ENCODE results near the gene VIPR2.

Gene VIPR2

GRCh38 chr7:159039716-159040115 is 105.0 kb downstream of the VIPR2 start:
- FAIRE-seq (no peak), DNase-seq (ENCODE audit: insufficient read length, low spot score) (no peak)
- TF ChIP-seq TAF1 (IDR thresholded peaks at IDR 0.05; ENCODE audit: low read depth, low read length): no peak
- no peak for TF ChIP-seq POU2F2 (IDR thresholded peaks at IDR 0.05; ENCODE audit: low read depth, low read length)
- no peak for TF ChIP-seq PAX5 (IDR thresholded peaks at IDR 0.05; ENCODE audit: insufficient read depth, low read length, severe bottlenecking)
- TF ChIP-seq POLR2A (IDR thresholded peaks at IDR 0.05; ENCODE audit: low read depth, low read length): no peak
- no peak for TF ChIP-seq POLR2AphosphoS5 (IDR thresholded peaks at IDR 0.05; ENCODE audit: low read depth, low read length)
- TF ChIP-seq SPI1 (IDR thresholded peaks at IDR 0.05; ENCODE audit: low read depth, low read length): no peak

GRCh38 chr7:159038066-159038465 is 106.6 kb downstream of the VIPR2 start:
- TF ChIP-seq POLR2A (IDR thresholded peaks at IDR 0.05; ENCODE audit: low read depth, low read length): no peak
- no peak for TF ChIP-seq SPI1 (IDR thresholded peaks at IDR 0.05; ENCODE audit: low read depth, low read length)
- TF ChIP-seq TAF1 (IDR thresholded peaks at IDR 0.05; ENCODE audit: low read depth, low read length): no peak
- no peak for TF ChIP-seq POU2F2 (IDR thresholded peaks at IDR 0.05; ENCODE audit: low read depth, low read length)
- TF ChIP-seq POLR2AphosphoS5 (IDR thresholded peaks at IDR 0.05; ENCODE audit: low read depth, low read length): no peak
- DNase-seq (ENCODE audit: insufficient read length, low spot score) (no peak), FAIRE-seq (no peak)

- TF ChIP-seq PAX5 (IDR thresholded peaks at IDR 0.05; ENCODE audit: insufficient read depth, low read length, severe bottlenecking) (no peak), POLR2A (IDR thresholded peaks at IDR 0.05; ENCODE audit: low read depth, low read length) (no peak), POU2F2 (IDR thresholded peaks at IDR 0.05; ENCODE audit: low read depth, low read length) (no peak), SPI1 (IDR thresholded peaks at IDR 0.05; ENCODE audit: low read depth, low read length) (no peak), POLR2AphosphoS5 (IDR thresholded peaks at IDR 0.05; ENCODE audit: low read depth, low read length) (no peak), TAF1 (IDR thresholded peaks at IDR 0.05; ENCODE audit: low read depth, low read length) (no peak)
- FAIRE-seq (no peak), DNase-seq (ENCODE audit: insufficient read length, low spot score) (no peak)
Observed at GRCh38 chr7:159036916-159037605, 107.6 kb downstream of the VIPR2 start.

- no peak for TF ChIP-seq POU2F2 (IDR thresholded peaks at IDR 0.05; ENCODE audit: low read depth, low read length)
- no peak for TF ChIP-seq TAF1 (IDR thresholded peaks at IDR 0.05; ENCODE audit: low read depth, low read length)
- TF ChIP-seq POLR2AphosphoS5 (IDR thresholded peaks at IDR 0.05; ENCODE audit: low read depth, low read length): no peak
- TF ChIP-seq SPI1 (IDR thresholded peaks at IDR 0.05; ENCODE audit: low read depth, low read length): no peak
- no peak for TF ChIP-seq PAX5 (IDR thresholded peaks at IDR 0.05; ENCODE audit: insufficient read depth, low read length, severe bottlenecking)
- no peak for TF ChIP-seq POLR2A (IDR thresholded peaks at IDR 0.05; ENCODE audit: low read depth, low read length)
- no peak for FAIRE-seq
- no peak for DNase-seq (ENCODE audit: insufficient read length, low spot score)
Observed at GRCh38 chr7:159035571-159036073, 109.0 kb downstream of the VIPR2 start.

GRCh38 chr7:159034988-159035387 is 109.7 kb downstream of the VIPR2 start:
- FAIRE-seq (no peak), DNase-seq (ENCODE audit: insufficient read length, low spot score) (no peak)
- TF ChIP-seq POU2F2 (IDR thresholded peaks at IDR 0.05; ENCODE audit: low read depth, low read length) (no peak), POLR2AphosphoS5 (IDR thresholded peaks at IDR 0.05; ENCODE audit: low read depth, low read length) (no peak), PAX5 (IDR thresholded peaks at IDR 0.05; ENCODE audit: insufficient read depth, low read length, severe bottlenecking) (no peak), SPI1 (IDR thresholded peaks at IDR 0.05; ENCODE audit: low read depth, low read length) (no peak), TAF1 (IDR thresholded peaks at IDR 0.05; ENCODE audit: low read depth, low read length) (no peak), POLR2A (IDR thresholded peaks at IDR 0.05; ENCODE audit: low read depth, low read length) (no peak)

- FAIRE-seq (no peak), DNase-seq (ENCODE audit: insufficient read length, low spot score) (no peak)
- TF ChIP-seq TAF1 (IDR thresholded peaks at IDR 0.05; ENCODE audit: low read depth, low read length) (no peak), POU2F2 (IDR thresholded peaks at IDR 0.05; ENCODE audit: low read depth, low read length) (no peak), POLR2A (IDR thresholded peaks at IDR 0.05; ENCODE audit: low read depth, low read length) (no peak), POLR2AphosphoS5 (IDR thresholded peaks at IDR 0.05; ENCODE audit: low read depth, low read length) (no peak), PAX5 (IDR thresholded peaks at IDR 0.05; ENCODE audit: insufficient read depth, low read length, severe bottlenecking) (no peak), SPI1 (IDR thresholded peaks at IDR 0.05; ENCODE audit: low read depth, low read length) (no peak)
Observed at GRCh38 chr7:159034394-159034793, 110.3 kb downstream of the VIPR2 start.

- no peak for FAIRE-seq
- no peak for TF ChIP-seq POLR2AphosphoS5 (IDR thresholded peaks at IDR 0.05; ENCODE audit: low read depth, low read length)
- no peak for TF ChIP-seq POU2F2 (IDR thresholded peaks at IDR 0.05; ENCODE audit: low read depth, low read length)
- TF ChIP-seq PAX5 (IDR thresholded peaks at IDR 0.05; ENCODE audit: insufficient read depth, low read length, severe bottlenecking): no peak
- TF ChIP-seq TAF1 (IDR thresholded peaks at IDR 0.05; ENCODE audit: low read depth, low read length): no peak
- TF ChIP-seq SPI1 (IDR thresholded peaks at IDR 0.05; ENCODE audit: low read depth, low read length): no peak
- no peak for TF ChIP-seq POLR2A (IDR thresholded peaks at IDR 0.05; ENCODE audit: low read depth, low read length)
- no peak for DNase-seq (ENCODE audit: insufficient read length, low spot score)
Observed at GRCh38 chr7:159033956-159034355, 110.7 kb downstream of the VIPR2 start.

- no peak for TF ChIP-seq TAF1 (IDR thresholded peaks at IDR 0.05; ENCODE audit: low read depth, low read length)
- TF ChIP-seq SPI1 (IDR thresholded peaks at IDR 0.05; ENCODE audit: low read depth, low read length): no peak
- TF ChIP-seq PAX5 (IDR thresholded peaks at IDR 0.05; ENCODE audit: insufficient read depth, low read length, severe bottlenecking): no peak
- no peak for TF ChIP-seq POLR2AphosphoS5 (IDR thresholded peaks at IDR 0.05; ENCODE audit: low read depth, low read length)
- TF ChIP-seq POLR2A (IDR thresholded peaks at IDR 0.05; ENCODE audit: low read depth, low read length): no peak
- no peak for TF ChIP-seq POU2F2 (IDR thresholded peaks at IDR 0.05; ENCODE audit: low read depth, low read length)
- FAIRE-seq (no peak), DNase-seq (ENCODE audit: insufficient read length, low spot score) (no peak)
Observed at GRCh38 chr7:159033473-159033825, 111.2 kb downstream of the VIPR2 start.

- no peak for FAIRE-seq
- DNase-seq (ENCODE audit: insufficient read length, low spot score): no peak
- TF ChIP-seq POU2F2 (IDR thresholded peaks at IDR 0.05; ENCODE audit: low read depth, low read length) (no peak), SPI1 (IDR thresholded peaks at IDR 0.05; ENCODE audit: low read depth, low read length) (no peak)
Observed at GRCh38 chr7:159032753-159033472, 111.8 kb downstream of the VIPR2 start.
